CD4-positive, alpha-beta T cell (primary cell): ENCODE results near the gene PF4V1. TPM values are rescaled to one million over a fixed set of nuclear protein-coding genes. Genes with fewer than 3 reads are reported as not detected.

Experiments
- ATAC-seq: fragments of 200-7000 bp; cut with Tn5 transposase; one replicate; pipeline ENCODE4 v1.10.0; 2022; ENCODE audit warnings: mild to moderate bottlenecking; ENCODE audit not compliant: poor library complexity
- CTCF ChIA-PET: fragments of 350-600 bp; sonication (Branson Sonifier 250); formaldehyde crosslinking; loops from one replicate; lab custom pipeline; 2021; ENCODE audit warnings: antibody characterized with exemption, inconsistent platforms; lab: Charles Lee
- POLR2A ChIA-PET: fragments of 350-600 bp; sonication (Branson Sonifier 250); formaldehyde crosslinking; loops from one replicate; lab custom pipeline; 2021; ENCODE audit warnings: antibody characterized with exemption, inconsistent platforms; lab: Charles Lee
- DNase-seq, 14 experiments: peaks; one replicate each; pipeline ENCODE4 v3.0.0-alpha.2; 2013 to 2020; ENCODE audit warnings: mixed read lengths in 2 of 14
- H3K27ac ChIP-seq, 2 donors: one replicate each; pipeline versions ENCODE4 v1.5.1 to v1.7.0; 2013; ENCODE audit warnings: low read length in 2 of 2, low read depth in 1 of 2, mild to moderate bottlenecking in 1 of 2
- H3K27me3 ChIP-seq, 2 experiments: 1 replicate in 1 of 2; 2 replicates in 1 of 2; pipeline versions ENCODE4 v1.6.1 to v1.7.0; 2013; ENCODE audit warnings: low read length in 2 of 2, control low read depth in 1 of 2, mild to moderate bottlenecking in 1 of 2, moderate library complexity in 1 of 2; ENCODE audit not compliant: insufficient read depth in 2 of 2, control insufficient read depth in 1 of 2
- H3K36me3 ChIP-seq: one replicate; pipeline ENCODE4 v1.6.1; 2013; ENCODE audit warnings: low read length, control low read depth; ENCODE audit not compliant: insufficient read depth
- H3K4me1 ChIP-seq: one replicate; pipeline ENCODE4 v1.6.1; 2013; ENCODE audit warnings: low read length, control low read depth; ENCODE audit not compliant: insufficient read depth
- H3K4me3 ChIP-seq: one replicate; pipeline ENCODE4 v1.5.1; 2013; ENCODE audit warnings: mild to moderate bottlenecking, low read length, moderate library complexity
- H3K9me3 ChIP-seq, 2 experiments: 1 replicate in 1 of 2; 2 replicates in 1 of 2; pipeline versions ENCODE4 v1.6.1 to v1.7.0; 2013; ENCODE audit warnings: low read length in 2 of 2, mild to moderate bottlenecking in 2 of 2, control low read depth in 1 of 2, moderate library complexity in 1 of 2; ENCODE audit not compliant: control insufficient read depth in 1 of 2, insufficient read depth in 1 of 2
- H3K27ac Mint-ChIP-seq: one replicate; pipeline ENCODE4 v1.8.0; 2020; ENCODE audit warnings: mixed read lengths
- H3K27me3 Mint-ChIP-seq: one replicate; pipeline ENCODE4 v1.8.0; 2021; ENCODE audit warnings: mixed read lengths
- H3K36me3 Mint-ChIP-seq: one replicate; pipeline ENCODE4 v1.8.0; 2021; ENCODE audit warnings: low read depth, mixed read lengths
- H3K4me1 Mint-ChIP-seq: one replicate; pipeline ENCODE4 v1.8.0; 2021; ENCODE audit warnings: low read depth, mixed read lengths
- H3K4me3 Mint-ChIP-seq: one replicate; pipeline ENCODE4 v1.8.0; 2020; ENCODE audit warnings: mild to moderate bottlenecking, mixed read lengths
- H3K9me3 Mint-ChIP-seq: one replicate; pipeline ENCODE4 v1.8.0; 2020; ENCODE audit warnings: mixed read lengths
- intact Hi-C, 2 experiments: fragments of 100-400 bp; cut with DNase I in 1 of 2; cut with micrococcal nuclease in 1 of 2; formaldehyde crosslinking; loops; one replicate each; pipeline versions ENCODE4 v1.15.1 to v1.9.0; 2023 to 2025; cut with DNase I, micrococcal nuclease
- total RNA-seq, 174 experiments: library from RNA in 2 of 174; stranded (reverse) in 2 of 174; gene quantifications; one replicate each; pipeline ENCODE4 v1.2.3 and lab custom pipeline; 2021 to 2026
- TF ChIP-seq, protein P1 (sequence below): fragments of 200-600 bp; IDR thresholded peaks from one replicate; pipeline ENCODE4 v1.8.0; 2022; ENCODE audit warnings: antibody characterized with exemption, mild to moderate bottlenecking

PF4V1 gene
- total RNA-seq, 2 experiments from 2014 or later = not detected

DNA sequence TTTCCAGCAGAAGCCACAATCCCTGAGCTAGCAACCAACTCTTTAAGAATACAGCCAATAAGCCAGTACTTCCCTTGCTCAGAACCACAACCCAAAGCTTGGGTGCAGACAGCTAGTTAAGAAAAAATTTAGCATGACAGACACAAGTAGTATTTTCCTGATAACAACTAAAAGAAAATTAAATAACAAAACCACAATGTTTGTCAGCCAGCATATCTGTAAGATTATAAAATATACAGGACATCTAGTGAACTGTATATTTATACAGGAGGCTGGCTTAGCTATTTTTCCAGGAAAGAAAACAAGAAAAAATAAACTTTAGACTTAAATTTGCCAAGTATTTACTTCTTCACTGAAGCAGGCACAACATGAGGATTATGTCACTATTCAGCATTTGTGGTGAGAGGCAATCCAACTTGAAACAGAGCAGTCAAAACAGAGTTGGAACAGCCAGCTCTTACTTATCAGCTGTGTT, 6.6 kb downstream of the PF4V1 start:
- H3K4me3 ChIP-seq = no peak overlapping the region
- intact Hi-C loops = no loop called here
- no peaks in the 10 kb centered on the region for H3K36me3 ChIP-seq
- H3K9me3 Mint-ChIP-seq = no peaks in the 10 kb centered on the region
- H3K9me3 ChIP-seq = no peaks in the 10 kb centered on the region
- ATAC-seq (no peak), DNase-seq (no peak)
- TF ChIP-seq, protein P1, sequence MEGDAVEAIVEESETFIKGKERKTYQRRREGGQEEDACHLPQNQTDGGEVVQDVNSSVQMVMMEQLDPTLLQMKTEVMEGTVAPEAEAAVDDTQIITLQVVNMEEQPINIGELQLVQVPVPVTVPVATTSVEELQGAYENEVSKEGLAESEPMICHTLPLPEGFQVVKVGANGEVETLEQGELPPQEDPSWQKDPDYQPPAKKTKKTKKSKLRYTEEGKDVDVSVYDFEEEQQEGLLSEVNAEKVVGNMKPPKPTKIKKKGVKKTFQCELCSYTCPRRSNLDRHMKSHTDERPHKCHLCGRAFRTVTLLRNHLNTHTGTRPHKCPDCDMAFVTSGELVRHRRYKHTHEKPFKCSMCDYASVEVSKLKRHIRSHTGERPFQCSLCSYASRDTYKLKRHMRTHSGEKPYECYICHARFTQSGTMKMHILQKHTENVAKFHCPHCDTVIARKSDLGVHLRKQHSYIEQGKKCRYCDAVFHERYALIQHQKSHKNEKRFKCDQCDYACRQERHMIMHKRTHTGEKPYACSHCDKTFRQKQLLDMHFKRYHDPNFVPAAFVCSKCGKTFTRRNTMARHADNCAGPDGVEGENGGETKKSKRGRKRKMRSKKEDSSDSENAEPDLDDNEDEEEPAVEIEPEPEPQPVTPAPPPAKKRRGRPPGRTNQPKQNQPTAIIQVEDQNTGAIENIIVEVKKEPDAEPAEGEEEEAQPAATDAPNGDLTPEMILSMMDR = no peak
- H3K27me3 Mint-ChIP-seq = peaks cover 12% of the 10 kb centered on the region
- no peak overlapping the region for H3K27ac Mint-ChIP-seq
- ChIA-PET POLR2A (no interaction called here), CTCF (no interaction called here)
- no peaks in the 10 kb centered on the region for H3K4me1 ChIP-seq
- no peak overlapping the region for H3K27ac ChIP-seq
- no peaks in the 10 kb centered on the region for H3K36me3 Mint-ChIP-seq
- no peaks in the 10 kb centered on the region for H3K4me1 Mint-ChIP-seq
- no peak overlapping the region for H3K4me3 Mint-ChIP-seq
- H3K27me3 ChIP-seq = no peaks in the 10 kb centered on the region

DNA sequence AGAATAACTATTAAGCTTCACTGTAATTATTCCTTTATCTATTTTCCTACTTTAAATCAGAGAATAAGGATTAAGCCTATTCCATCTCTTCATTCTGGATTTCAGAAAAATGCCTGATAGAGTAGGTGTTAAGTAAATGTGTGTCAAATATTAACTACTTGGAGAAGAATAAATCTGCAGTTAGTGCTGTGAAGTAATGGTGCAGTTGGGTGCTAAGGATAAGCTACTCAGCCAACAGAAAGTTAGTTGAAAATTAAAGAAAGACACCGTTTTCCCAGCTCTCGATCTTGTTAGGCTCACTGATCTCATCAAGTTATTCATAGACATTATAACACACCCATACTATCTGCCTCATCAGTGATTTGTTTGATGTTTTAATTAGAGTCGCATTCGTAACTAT, 7.1 kb downstream of the PF4V1 start:
- no peaks in the 10 kb centered on the region for H3K36me3 ChIP-seq
- no peaks in the 10 kb centered on the region for H3K4me1 Mint-ChIP-seq
- no peaks in the 10 kb centered on the region for H3K36me3 Mint-ChIP-seq
- TF ChIP-seq, protein P1 = no peak
- intact Hi-C loops = no loop called here
- DNase-seq = no peak
- no peaks in the 10 kb centered on the region for H3K27me3 ChIP-seq
- no peaks in the 10 kb centered on the region for H3K9me3 ChIP-seq
- ChIA-PET POLR2A (no interaction called here), CTCF (no interaction called here)
- H3K27ac Mint-ChIP-seq = no peak overlapping the region
- H3K27ac ChIP-seq = no peak overlapping the region
- peaks cover 8% of the 10 kb centered on the region for H3K27me3 Mint-ChIP-seq
- no peaks in the 10 kb centered on the region for H3K9me3 Mint-ChIP-seq
- no peak overlapping the region for H3K4me3 Mint-ChIP-seq
- no peaks in the 10 kb centered on the region for H3K4me1 ChIP-seq
- no peak overlapping the region for H3K4me3 ChIP-seq
- ATAC-seq = no peak

DNA sequence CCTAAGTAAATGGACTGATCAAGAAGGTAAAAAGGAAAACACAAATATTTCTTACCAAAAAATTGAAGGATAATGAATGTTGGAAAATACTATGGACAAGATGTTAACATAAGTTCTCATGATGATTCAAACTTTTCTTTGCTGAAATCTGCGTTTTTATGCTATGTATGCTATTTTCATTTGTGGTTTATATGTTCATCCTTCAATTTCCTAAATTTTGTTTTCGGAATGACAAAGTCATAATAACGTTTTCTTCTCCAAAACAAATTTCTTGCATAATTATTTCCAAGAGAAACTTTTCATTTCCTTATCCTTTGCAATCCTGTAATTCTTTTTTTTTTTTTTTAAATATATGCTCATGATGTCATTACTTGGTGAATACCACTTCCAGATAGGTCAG, 7.8 kb downstream of the PF4V1 start:
- POLR2A ChIA-PET = no interaction called here
- ATAC-seq = no peak
- no peak overlapping the region for H3K27ac ChIP-seq
- H3K27ac Mint-ChIP-seq = no peak overlapping the region
- no peaks in the 10 kb centered on the region for H3K36me3 ChIP-seq
- CTCF ChIA-PET = no interaction called here
- no peaks in the 10 kb centered on the region for H3K27me3 ChIP-seq
- no peak overlapping the region for H3K4me3 ChIP-seq
- no peaks in the 10 kb centered on the region for H3K36me3 Mint-ChIP-seq
- peaks cover 8% of the 10 kb centered on the region for H3K27me3 Mint-ChIP-seq
- intact Hi-C loops = no loop called here
- H3K9me3 ChIP-seq = no peaks in the 10 kb centered on the region
- DNase-seq = no peak
- TF ChIP-seq, protein P1 = no peak
- H3K4me3 Mint-ChIP-seq = no peak overlapping the region
- no peaks in the 10 kb centered on the region for H3K4me1 ChIP-seq
- no peaks in the 10 kb centered on the region for H3K9me3 Mint-ChIP-seq
- no peaks in the 10 kb centered on the region for H3K4me1 Mint-ChIP-seq
